Chondrocyte (in vitro differentiated cells): ENCODE results near the gene IL15RA. TPM values are rescaled to one million over a fixed set of nuclear protein-coding genes. Genes with fewer than 3 reads are reported as not detected.

Experiments
- DNase-seq: peaks from one replicate; pipeline ENCODE4 v3.0.0; 2021; ENCODE audit warnings: mixed read lengths, low spot score
- H3K27ac Mint-ChIP-seq: one replicate; pipeline ENCODE4 v1.8.0; 2021; ENCODE audit warnings: mild to moderate bottlenecking, moderate library complexity, mixed read lengths; ENCODE audit not compliant: unreplicated experiment
- H3K27me3 Mint-ChIP-seq: 2 replicates; pipeline ENCODE4 v1.8.0; 2021; ENCODE audit warnings: low read depth, mixed read lengths
- H3K36me3 Mint-ChIP-seq: 2 replicates; pipeline ENCODE4 v1.8.0; 2021; ENCODE audit warnings: low read depth, mixed read lengths
- H3K4me1 Mint-ChIP-seq: 2 replicates; pipeline ENCODE4 v1.8.0; 2021; ENCODE audit warnings: low read depth, mild to moderate bottlenecking, mixed read lengths
- H3K4me3 Mint-ChIP-seq: one replicate; pipeline ENCODE4 v1.8.0; 2021; ENCODE audit warnings: mild to moderate bottlenecking, moderate library complexity, mixed read lengths; ENCODE audit not compliant: unreplicated experiment
- H3K9me3 Mint-ChIP-seq: 2 replicates; pipeline ENCODE4 v1.8.0; 2021; ENCODE audit warnings: low read depth, mixed read lengths
- CTCF ChIP-seq: fragments of 200-600 bp; sonication (generic); IDR thresholded peaks from 2 replicates; pipeline ENCODE4 v1.5.0; 2021; ENCODE audit warnings: antibody characterized with exemption, mild to moderate bottlenecking, moderate library complexity
- total RNA-seq: library from RNA; stranded (reverse); gene quantifications from 3 replicates; pipeline ENCODE4 v1.2.1, GENCODE V29; 2021

The IL15RA gene
- total RNA-seq, 1 donor from 2014 or later = 0.65 TPM

GRCh38 chr10:5970066-5970465 is 7.3 kb downstream of the IL15RA start:
- Mint-ChIP-seq H3K36me3 (no peaks in the 10 kb centered on the region), H3K4me1 (no peaks in the 10 kb centered on the region), H3K27me3 (no peaks in the 10 kb centered on the region), H3K9me3 (no peaks in the 10 kb centered on the region), H3K27ac (no peak overlapping the region), H3K4me3 (no peak overlapping the region)
- TF ChIP-seq CTCF = no peak
- no peak for DNase-seq

GRCh38 chr10:5968681-5969453 is 8.5 kb downstream of the IL15RA start:
- Mint-ChIP-seq H3K4me1 (no peaks in the 10 kb centered on the region), H3K4me3 (no peak overlapping the region), H3K9me3 (no peaks in the 10 kb centered on the region), H3K27ac (no peak overlapping the region), H3K36me3 (no peaks in the 10 kb centered on the region), H3K27me3 (no peaks in the 10 kb centered on the region)
- DNase-seq = no peak
- no peak for TF ChIP-seq CTCF

- TF ChIP-seq CTCF = no peak
- Mint-ChIP-seq H3K36me3 (no peaks in the 10 kb centered on the region), H3K9me3 (no peaks in the 10 kb centered on the region), H3K27ac (no peak overlapping the region), H3K4me3 (no peak overlapping the region), H3K4me1 (no peaks in the 10 kb centered on the region), H3K27me3 (no peaks in the 10 kb centered on the region)
- no peak for DNase-seq
These were observed 9.2 kb downstream of the IL15RA start for GRCh38 chr10:5968037-5968680.

GRCh38 chr10:5965266-5965665 is 12.1 kb downstream of the IL15RA start:
- Mint-ChIP-seq H3K4me1 (no peaks in the 10 kb centered on the region), H3K9me3 (no peaks in the 10 kb centered on the region), H3K4me3 (no peak overlapping the region), H3K27ac (no peak overlapping the region), H3K36me3 (no peaks in the 10 kb centered on the region), H3K27me3 (no peaks in the 10 kb centered on the region)
- no peak for TF ChIP-seq CTCF
- DNase-seq = no peak

- no peak for TF ChIP-seq CTCF
- Mint-ChIP-seq H3K9me3 (no peaks in the 10 kb centered on the region), H3K4me1 (no peaks in the 10 kb centered on the region), H3K27me3 (no peaks in the 10 kb centered on the region), H3K36me3 (no peaks in the 10 kb centered on the region), H3K4me3 (no peak overlapping the region), H3K27ac (no peak overlapping the region)
- no peak for DNase-seq
These were observed 12.6 kb downstream of the IL15RA start for GRCh38 chr10:5964736-5965135.
